ENCODE results near the gene ZNF772. TPM values are rescaled to one million over a fixed set of nuclear protein-coding genes. Genes with fewer than 3 reads are reported as not detected.

Gene ZNF772
- total and polyA plus RNA-seq, 3 donors from 2014 or later = 7.6 to 57.3 (median 39.8) TPM

DNA sequence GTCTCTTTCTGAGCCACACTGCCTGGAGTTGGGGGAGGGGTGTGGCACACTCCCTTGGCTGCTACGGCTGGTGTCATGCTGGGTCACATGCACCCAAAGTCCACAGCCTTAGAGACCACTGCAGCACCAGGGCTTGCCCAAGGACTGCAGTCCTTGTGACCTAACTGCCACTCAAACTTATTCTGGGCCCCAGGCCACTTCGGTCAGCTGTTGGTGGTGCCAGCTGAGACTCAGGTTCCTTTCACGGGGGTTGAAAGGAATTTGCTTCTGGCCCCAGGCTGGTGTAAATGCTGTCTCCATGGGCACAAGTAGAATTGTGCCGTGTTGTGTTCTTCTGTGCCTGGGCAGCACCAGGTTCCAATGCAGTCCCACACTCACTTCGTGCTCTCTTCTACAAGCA lies 10.9 kb downstream of the ZNF772 start:
- WGBS, 2 donors = 98% methylated on average over 4 to 5 of the region's 5 CpGs
- H3K4me3 ChIP-seq = no peak overlapping the region
- TF ChIP-seq, protein P1, sequence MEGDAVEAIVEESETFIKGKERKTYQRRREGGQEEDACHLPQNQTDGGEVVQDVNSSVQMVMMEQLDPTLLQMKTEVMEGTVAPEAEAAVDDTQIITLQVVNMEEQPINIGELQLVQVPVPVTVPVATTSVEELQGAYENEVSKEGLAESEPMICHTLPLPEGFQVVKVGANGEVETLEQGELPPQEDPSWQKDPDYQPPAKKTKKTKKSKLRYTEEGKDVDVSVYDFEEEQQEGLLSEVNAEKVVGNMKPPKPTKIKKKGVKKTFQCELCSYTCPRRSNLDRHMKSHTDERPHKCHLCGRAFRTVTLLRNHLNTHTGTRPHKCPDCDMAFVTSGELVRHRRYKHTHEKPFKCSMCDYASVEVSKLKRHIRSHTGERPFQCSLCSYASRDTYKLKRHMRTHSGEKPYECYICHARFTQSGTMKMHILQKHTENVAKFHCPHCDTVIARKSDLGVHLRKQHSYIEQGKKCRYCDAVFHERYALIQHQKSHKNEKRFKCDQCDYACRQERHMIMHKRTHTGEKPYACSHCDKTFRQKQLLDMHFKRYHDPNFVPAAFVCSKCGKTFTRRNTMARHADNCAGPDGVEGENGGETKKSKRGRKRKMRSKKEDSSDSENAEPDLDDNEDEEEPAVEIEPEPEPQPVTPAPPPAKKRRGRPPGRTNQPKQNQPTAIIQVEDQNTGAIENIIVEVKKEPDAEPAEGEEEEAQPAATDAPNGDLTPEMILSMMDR (IDR thresholded peaks at IDR 0.05) = no peak
- TF ChIP-seq POLR2A (IDR thresholded peaks at IDR 0.05) = no peak
- H3K36me3 ChIP-seq (ENCODE audit: low read depth, missing control alignments) = no peaks in the 10 kb centered on the region
- no peaks in the 10 kb centered on the region for H3K4me1 ChIP-seq
- H3K9me3 ChIP-seq = no peaks in the 10 kb centered on the region
- no peaks in the 10 kb centered on the region for H3K27me3 ChIP-seq
- DNase-seq = no peak
- no peak overlapping the region for H3K27ac ChIP-seq
- intact Hi-C loops (cut with DNase I; ENCODE audit: low total_unique reads) = no loop called here

DNA sequence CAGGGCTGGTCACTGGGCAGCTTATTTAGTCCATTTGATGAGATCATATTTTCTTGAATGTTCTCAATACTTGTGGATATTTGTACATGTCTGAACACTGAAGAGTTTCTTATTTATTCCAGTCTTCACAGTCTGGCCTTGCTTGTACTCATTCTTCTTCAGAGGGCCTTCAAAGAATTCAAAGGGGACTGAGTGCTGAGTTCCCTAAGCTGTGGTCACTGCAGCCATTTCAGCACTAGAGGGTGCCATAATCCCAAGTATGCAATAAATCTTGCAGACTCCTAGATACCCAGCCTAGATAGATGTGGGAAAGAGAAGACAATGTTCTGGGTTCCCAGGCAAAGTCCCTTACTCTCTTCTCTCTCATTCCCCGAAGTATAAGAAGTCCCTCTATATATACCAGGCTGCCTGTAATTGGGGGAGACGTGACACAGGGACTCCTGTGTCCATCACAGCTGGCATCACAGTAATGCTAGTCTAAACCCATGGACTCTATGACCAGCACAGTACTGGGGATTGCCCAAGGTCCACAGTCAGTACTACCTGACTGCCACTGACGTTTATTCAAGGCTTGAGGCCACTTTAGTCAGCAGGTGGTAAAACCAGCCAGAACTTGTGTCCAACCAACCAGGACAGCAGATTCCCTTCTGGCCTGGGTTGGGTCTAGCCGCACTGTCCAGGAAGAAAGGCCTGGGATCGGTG lies 11.5 kb downstream of the ZNF772 start:
- Histone ChIP-seq H3K36me3 (ENCODE audit: low read depth, missing control alignments) (no peaks in the 10 kb centered on the region), H3K9me3 (no peaks in the 10 kb centered on the region), H3K27ac (no peak overlapping the region), H3K4me1 (no peaks in the 10 kb centered on the region), H3K27me3 (no peaks in the 10 kb centered on the region), H3K4me3 (no peak overlapping the region)
- no peak for DNase-seq
- 87 to 92% methylated on average over 5 of the region's 5 CpGs for WGBS, 2 donors
- intact Hi-C loops (cut with DNase I; ENCODE audit: low total_unique reads) = no loop called here
- TF ChIP-seq, protein P1 (IDR thresholded peaks at IDR 0.05) = no peak
- no peak for TF ChIP-seq POLR2A (IDR thresholded peaks at IDR 0.05)

DNA sequence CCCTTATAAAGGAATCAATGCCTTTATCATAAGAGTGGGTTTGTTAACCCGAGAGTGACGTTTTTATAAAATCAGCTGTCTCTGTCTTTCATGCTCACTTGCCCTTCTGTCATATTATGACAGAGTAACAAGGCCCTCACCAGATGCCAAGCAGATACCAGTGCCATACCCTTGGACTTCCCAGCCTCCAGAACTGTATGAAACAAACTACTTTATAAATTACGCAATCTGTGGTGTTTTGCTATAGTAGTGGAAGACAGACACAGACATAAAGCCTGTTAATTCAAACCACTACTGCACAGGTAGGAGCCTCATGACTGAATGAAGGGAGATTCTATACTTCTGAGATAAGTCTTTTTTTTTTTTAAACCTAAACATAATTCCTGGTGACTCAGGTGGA lies 25.1 kb downstream of the ZNF772 start:
- intact Hi-C loops (cut with DNase I; ENCODE audit: low total_unique reads) = no loop called here
- WGBS, 2 donors = 92 to 96% methylated on average over 3 of the region's 3 CpGs
- H3K9me3 ChIP-seq = no peaks in the 10 kb centered on the region

DNA sequence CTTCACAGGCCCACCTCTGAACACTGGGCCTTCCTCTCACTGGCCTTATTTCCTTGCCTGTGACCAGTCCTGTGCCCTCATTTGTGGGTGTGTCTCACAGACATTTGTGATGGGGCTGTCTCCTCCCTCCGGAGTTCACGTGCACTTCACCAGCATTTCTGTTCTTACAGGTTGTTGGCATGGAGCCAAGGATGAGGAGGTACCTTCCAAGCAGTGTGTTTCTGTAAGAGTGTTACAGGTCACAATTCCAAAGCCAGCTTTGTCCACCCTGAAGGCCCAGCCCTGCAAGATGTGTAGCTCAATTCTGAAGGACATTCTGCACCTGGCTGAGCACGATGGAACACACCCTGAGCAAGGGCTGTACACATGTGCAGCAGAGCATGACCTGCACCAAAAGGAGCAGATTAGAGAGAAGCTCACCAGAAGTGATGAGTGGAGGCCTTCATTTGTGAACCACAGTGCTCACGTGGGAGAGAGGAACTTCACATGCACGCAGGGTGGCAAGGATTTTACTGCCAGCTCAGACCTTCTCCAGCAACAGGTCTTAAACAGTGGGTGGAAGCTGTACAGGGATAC lies 34.2 kb downstream of the ZNF772 start:
- DNase-seq = no peak
- intact Hi-C loops (cut with DNase I; ENCODE audit: low total_unique reads) = no loop called here
- Histone ChIP-seq H3K27me3 (no peaks in the 10 kb centered on the region), H3K9me3 (no peaks in the 10 kb centered on the region), H3K4me3 (no peak overlapping the region), H3K4me1 (no peaks in the 10 kb centered on the region), H3K36me3 (ENCODE audit: low read depth, missing control alignments) (no peaks in the 10 kb centered on the region), H3K27ac (no peak overlapping the region)
- no peak for TF ChIP-seq POLR2A (IDR thresholded peaks at IDR 0.05)
- TF ChIP-seq, protein P1 (IDR thresholded peaks at IDR 0.05) = no peak
- 69 to 78% methylated on average over 5 of the region's 5 CpGs for WGBS, 2 donors

More for the DNA sequence above, 25.1 kb downstream of the ZNF772 start:
- H3K4me3 ChIP-seq = no peak overlapping the region
- no peaks in the 10 kb centered on the region for H3K27me3 ChIP-seq
- H3K27ac ChIP-seq = no peak overlapping the region
- TF ChIP-seq, protein P1 (IDR thresholded peaks at IDR 0.05) = no peak
- no peaks in the 10 kb centered on the region for H3K4me1 ChIP-seq
- H3K36me3 ChIP-seq (ENCODE audit: low read depth, missing control alignments) = no peaks in the 10 kb centered on the region
- DNase-seq = no peak

Measured in testis (tissue), 3 donors.